Hematopoietic multipotent progenitor cell (in vitro differentiated cells): Measurements from ENCODE around the gene CHRNB4. TPM values are rescaled to one million over a fixed set of nuclear protein-coding genes. Genes with fewer than 3 reads are reported as not detected.

Source experiments
- DNase-seq, 3 donors: peaks; one replicate each; pipeline ENCODE4 v3.0.0-alpha.2; 2011 to 2015; ENCODE audit warnings: low read depth in 2 of 3, low spot score in 2 of 3
- total RNA-seq: library from RNA; depleted of rRNA; stranded (reverse); fragments of >200 nt; gene quantifications from one replicate; pipeline ENCODE4 v1.2.3, GENCODE V29; 2012

The CHRNB4 gene
- total RNA-seq, 1 donor = 0.27 TPM

DNA sequence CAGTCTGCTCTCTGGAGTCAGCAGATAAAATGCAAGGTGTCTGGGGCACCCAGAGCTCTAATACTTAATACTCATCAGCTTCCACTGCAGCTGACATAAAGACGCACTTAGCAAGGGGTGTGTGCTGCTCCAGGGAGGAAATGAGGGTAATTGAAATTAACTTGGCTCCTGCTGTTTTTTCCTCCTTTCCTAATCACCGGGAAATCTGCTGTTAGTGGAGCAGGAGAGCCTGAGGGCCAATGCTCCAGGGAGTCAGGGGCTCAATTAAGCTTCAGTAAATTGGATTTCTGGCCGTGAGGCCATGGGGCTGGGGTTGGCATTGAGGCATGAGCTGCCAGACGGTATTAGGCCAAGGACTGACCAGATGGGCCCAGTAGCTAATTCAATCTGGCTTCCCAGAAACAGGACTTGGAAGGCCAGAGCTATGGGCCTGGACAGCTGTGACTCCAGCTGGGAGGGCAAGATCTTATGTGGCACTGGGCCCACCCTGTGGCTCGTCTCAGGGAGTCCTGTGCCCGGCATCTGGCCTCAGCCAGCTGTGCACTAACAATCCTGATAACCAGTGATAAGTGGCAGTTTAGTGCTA is 30.7 kb upstream of the CHRNB4 start:
- DNase-seq = no peak

DNA sequence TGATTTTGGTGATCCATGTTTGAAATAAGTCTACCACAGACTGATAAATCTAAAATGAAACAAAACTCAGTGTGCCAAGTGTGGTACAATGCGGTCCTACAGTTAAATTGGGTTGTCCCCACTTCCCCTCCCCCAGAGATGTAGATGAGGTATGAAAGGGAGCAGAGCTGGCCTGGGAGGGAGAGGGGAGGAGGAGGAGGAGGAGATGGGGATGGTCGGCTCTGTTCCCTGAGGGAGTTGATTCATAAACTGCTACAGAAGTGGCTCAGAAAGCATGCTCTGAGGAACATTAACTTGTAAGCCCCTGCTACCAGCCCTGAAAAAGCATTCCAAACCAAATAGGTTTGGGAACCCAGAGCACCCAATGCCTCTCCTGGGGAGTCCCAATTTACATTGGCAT is 28.0 kb upstream of the CHRNB4 start:
- DNase-seq = no peak

DNA sequence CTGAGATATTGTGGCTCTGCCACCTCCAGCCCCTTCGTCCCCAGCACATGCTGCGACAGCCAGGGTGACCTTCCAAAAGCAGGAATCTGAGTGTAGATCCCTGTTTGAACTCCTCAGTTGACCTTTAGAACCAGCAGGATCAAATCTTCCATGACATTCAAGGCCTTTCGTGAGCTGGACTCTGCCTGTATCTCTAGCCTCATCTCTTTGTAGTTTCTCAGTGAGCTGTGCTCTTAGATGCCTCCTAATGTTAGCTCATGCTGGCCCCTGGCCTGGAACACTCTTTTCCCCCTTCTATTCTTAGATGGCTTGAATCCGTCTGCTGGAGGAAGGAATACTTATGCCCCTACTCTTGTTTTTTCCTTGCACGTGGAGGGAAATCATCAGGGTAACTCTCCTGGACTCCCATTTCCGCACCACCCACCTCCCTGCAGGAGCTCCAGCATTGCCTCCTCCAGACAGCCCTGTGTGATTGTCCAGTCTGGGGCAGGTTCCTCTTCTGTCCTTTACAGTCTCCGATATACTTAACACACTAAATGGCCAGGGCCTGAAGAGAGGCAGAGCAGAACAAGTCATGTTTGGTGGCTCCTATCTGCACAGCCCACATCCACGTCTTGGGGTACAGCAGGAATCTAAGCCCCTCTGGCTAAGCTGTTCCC is 26.7 kb upstream of the CHRNB4 start:
- DNase-seq = no peak

DNA sequence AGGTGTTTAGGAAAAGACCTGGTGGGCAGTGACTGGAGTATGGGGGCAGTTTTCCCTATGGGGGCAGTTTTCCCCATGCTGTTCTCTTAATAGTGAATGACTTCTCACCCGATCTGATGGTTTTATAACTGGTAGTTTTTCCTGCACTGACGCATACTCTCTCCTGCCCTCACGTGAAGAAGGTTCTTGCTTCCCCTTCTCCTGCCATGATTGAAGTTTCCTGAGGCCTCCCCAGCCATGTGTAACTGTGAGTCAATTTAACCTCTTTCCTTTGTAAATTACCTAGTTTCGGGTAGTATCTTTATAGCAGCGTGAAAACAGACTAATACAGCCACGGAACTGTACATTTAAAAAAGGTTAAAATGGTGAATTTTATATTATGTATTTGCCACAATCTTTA is 25.0 kb upstream of the CHRNB4 start:
- DNase-seq = no peak

DNA sequence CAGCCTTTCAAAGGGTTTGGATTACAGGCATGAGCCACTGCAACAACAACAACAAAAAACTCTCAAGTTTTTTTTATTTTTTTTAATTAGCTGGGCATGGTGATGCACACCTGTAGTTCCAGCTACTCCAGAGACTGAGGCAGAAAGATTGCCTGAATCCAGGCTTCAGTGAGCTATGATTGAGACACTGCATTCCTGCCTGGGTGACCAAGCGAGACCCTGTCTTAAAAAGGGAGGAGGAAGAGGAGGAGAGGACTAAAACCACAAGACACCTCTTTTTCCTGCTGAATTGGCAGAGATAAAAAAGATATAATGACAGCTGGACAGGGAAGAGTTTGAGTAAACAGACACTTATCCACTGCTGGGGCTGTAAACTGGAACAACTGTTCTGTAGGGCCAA is 22.7 kb upstream of the CHRNB4 start:
- DNase-seq = no peak

DNA sequence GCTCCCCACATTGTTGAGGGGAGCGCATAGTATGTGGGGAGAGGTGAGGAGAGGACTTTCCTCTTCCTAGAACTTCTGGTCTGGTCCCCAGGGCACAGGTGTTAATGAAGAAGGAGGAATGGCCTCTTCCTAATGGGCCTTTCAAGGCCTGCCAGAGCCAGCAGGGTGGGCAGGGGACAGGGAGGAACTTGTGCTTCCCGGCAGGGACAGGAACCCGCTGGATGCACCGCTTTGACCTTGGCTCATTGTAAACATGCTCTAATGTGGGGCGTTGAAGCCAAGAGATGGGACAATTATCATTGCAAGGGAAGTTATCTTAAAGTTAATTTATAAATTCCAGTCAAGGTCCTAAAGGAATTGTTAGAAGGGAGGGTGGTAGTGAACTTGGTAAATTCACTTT is 21.0 kb upstream of the CHRNB4 start:
- DNase-seq = no peak

DNA sequence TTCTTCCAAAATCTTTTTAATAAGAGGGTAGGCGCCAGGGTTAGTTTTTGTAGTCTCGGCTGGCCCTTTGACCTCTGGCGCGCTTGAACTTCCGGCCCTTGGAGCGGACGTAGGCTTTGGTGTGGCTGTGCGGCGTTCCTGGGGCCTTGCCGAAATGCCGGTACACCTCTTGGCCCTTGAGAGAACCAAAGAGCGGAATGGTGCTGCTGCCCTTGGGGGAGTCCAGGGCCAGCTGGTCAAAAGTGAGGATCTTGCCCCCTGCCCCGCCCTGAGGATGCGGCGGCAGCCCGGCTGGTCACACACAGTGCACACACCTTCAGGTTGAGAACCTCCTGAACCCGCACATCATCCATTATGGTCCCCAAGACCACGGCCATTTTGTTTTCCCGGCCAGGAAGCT is 20.0 kb upstream of the CHRNB4 start:
- no peak for DNase-seq

DNA sequence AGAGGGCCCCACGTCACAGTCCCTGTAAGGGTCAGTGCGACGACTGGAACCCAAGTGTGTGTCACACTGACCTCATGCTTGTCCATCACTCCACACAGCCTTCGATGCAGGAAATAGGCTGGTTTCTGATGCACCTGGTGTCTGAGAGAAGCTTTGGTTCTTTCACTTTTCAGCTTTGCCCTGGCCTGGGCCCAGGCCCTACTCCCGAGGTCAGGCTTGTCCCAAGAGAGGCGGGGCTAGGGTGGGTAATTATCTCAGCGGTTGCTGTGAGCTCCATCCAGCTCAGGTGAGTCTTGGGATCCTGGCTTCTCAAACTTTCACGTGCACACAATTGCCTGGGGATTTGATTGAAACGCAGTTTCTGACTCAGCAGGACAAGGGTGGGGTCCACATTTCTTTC is 19.6 kb upstream of the CHRNB4 start:
- no peak for DNase-seq

DNA sequence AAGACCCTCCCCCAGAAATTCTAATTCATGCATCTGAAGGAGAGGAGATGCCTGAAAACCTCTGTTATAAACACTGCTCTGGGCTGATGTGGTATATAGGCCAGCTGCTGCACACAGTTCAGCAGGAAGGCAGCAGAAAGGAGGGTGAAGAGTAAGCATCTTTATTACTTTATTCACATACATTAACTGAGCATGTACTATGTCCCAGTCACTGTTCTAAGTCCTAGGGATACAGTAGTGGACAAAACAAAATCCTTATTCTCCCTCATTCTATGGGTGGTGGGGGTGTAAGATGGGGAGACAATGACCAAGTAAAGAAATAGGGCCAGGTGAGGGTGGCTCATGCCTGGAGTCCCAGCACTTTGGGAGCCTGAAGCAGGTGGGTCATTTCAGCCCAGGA is 17.8 kb upstream of the CHRNB4 start:
- no peak for DNase-seq

DNA sequence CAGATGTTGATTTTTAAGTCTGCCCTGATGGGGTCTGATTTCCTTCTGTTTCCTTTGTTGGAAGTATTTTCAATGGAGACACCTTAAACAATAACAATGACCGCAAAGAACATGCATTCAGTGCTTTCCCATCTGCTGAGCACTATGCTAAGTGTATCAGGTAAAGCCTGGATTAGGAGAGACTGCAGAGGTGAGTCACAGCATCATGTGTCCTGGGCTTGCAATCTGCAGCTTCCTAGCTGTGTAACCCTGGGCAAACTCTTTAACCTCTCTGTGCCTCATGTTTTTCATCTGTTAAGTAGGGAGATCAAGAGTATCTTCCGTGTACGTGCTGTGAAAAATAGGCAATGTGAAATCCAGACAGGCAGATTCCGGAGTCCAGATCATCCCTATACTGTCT is 13.3 kb upstream of the CHRNB4 start:
- no peak for DNase-seq

DNA sequence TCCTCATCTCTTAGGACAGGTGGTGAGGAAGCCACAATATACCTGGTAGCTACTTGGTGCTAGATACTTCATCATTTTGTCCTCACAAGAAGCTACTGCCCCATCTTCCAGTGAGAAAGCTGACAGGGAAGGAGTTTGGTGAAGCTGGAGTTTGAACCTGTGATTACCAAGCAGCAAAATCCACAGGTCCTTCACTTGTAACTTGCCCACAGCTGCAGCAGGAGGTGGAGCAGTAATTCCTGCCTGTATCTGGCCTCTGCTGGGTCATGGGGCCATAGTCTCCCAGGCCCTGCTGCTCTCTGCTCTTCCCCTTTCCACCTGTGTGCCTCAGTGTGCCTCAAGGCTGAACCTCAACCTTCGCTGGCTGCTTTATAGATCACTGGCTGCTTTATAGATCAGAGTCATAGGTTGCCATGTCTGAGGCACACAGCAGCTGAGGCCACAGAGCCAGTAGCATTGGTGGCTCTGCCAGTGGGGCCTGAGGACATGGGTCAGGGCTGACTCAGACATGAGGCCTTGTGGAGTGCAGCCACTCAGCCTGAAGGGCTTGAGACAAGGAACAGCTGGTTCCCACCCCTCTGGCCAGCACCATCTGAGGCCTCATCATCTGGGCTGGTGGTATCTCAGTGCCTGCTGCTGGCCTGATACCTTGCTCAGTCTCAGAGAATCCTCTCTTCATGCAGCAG is 11.1 kb upstream of the CHRNB4 start:
- DNase-seq = no peak

DNA sequence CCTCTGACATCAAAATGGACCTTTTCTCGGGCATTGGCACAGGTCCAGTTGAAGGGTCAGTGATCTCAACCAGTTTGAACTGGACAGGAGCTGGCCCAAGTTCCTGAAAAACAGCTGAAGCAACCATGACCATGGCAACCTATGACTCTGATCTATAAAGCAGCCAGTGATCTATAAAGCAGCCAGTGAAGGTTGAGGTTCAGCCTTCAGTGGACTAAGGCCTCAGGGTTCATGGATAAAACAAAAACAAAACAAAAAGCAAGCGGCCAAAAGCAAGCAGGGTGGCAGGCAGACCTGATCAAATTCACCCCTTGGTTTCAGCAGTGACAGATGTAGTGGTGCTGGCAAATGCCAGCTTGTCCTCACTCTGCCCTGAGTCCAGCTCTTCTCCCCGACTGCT is 10.0 kb upstream of the CHRNB4 start:
- DNase-seq = no peak

DNA sequence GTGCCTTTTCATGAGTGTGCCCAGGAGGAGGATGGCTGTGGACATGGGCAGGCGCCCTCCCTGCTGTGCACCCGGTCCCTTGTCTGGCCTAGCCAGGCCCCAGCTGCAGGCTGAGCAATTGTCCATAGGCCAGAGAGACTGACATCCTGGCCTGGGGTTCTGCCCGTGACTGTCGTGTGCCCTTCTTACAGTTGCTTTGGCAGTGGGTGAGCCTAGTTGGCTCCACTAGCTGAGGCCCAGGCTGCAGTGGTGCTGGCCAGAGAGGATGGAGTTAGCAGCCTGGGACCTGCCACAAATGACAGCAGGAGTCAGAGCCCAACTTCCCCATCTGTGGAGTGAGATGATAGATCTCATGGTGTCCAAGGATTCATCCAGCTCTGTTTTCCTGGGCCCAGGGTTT is 9.0 kb upstream of the CHRNB4 start:
- no peak for DNase-seq

DNA sequence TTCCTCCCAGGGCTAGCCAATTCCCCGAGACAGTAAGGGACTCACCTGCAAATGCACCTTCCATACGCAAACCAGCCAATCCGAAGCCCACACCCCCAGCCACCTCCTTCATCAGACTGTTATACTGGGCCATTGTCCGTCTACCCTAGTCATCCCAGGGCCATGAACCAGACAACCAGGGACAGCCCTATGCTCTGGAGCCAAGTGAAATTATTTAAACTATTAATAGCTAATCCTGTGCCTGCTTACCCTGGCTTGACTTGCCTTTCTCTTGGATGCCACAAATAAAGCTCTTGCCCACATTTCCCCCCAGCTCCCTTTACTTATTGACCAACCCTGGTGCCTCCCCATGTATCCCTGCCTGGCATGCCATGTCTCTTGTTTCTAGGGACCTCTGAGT is 4.0 kb upstream of the CHRNB4 start:
- no peak for DNase-seq

DNA sequence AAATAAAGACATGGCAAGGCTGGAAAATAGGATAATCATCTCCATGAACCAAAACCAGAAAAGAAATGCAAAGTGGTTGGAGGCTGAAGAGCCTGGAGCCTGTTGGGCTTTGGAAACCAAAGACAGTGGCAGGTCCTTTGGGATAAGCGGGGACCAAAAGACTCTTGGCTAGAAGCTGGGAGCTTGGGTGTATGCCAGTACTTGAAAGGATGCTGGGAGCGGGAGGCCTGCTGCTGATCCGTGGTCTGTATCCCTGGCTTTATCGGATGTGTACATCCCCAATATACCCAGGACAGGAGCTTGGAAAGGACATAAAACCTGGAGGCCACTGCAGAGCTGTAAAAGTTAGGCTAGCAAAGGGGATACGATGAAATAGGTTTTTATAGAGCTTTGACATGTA is 1.3 kb upstream of the CHRNB4 start:
- no peak for DNase-seq

DNA sequence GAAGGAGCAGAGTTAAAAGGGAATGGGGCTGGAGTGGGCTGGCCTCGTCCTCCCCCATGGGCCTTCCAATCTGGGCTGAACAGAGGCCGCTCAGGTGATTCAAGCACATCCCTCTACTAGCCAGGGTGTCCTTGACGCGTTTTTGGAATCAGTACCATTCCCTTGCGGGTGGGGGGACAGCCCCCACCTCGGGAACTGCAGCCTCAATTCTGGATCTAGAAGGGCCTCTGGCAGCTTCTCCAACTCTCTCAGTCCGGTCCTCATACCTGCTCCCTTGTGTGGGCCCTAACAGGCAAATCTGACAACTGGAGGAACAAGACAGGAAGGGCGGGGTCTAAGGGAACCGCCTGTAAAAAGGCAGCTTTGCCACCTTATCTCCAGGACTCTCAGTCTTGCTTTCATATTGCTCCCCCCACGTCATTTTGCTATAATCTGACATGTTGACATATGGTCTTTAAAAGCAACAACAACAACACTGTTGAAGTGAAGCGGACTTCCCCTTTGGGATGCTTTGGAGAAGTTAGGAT is 802 bp upstream of the CHRNB4 start:
- no peak for DNase-seq

DNA sequence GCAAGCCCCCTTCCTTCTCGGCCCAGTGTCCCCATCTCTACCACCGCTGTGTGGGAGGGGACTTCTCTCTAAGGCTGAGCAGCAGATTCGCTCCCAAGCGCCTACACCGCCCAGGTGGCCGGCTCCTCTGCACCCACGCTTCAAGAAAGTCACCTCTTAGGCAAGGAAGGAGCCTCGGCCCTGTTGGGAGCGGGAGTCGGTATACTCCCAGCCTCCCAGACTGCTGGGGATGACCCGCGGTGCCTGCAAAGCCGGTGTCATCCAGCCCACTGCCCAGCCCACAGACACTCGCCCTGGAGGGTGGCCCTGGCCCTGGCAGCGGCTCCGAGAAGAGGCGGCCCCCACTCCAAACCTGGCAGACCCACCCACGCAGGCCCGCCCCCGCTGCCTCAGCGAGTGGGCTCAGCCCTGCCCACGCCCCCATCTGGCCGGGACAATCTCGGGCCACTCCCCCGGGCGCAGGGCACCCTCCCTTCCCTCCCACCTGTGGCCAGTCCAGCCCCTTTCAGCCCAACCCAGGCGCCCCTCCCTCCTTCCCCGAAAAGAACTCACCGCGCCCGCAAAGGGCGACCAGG is 396 bp downstream of the CHRNB4 start:
- no peak for DNase-seq

DNA sequence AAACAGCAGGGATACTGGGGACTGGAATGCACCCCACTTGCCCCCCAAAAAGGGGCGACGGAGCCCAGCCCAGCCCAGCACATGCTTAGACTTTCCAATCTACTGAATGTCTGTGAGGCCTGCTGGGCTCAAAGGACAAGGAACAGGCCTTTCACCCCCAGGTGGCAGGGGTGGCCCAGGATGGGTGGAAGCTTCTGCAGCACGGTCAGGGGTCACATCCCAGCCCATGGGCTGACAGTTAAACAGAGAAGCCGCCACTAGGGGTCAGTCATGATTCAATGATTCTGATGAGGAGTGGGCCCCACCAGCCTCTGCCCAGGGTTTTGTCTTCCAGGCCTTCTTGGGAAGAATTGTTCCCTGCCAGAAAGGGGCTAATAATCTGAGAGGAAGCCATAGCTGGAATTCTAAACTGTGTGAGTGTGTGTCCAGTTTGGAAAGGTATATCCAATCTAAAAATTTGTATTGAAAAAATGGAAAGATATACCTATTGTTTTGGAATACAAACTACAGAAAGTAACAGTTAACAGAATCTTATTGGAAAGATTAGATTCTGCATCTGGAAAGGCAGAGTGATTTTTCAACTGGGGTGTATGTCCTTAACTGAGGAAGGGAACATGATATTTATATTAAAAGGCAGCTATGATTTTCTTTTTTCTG is 2.2 kb downstream of the CHRNB4 start:
- DNase-seq = peak in 2 of 3 donors; percentile 64 to 82

DNA sequence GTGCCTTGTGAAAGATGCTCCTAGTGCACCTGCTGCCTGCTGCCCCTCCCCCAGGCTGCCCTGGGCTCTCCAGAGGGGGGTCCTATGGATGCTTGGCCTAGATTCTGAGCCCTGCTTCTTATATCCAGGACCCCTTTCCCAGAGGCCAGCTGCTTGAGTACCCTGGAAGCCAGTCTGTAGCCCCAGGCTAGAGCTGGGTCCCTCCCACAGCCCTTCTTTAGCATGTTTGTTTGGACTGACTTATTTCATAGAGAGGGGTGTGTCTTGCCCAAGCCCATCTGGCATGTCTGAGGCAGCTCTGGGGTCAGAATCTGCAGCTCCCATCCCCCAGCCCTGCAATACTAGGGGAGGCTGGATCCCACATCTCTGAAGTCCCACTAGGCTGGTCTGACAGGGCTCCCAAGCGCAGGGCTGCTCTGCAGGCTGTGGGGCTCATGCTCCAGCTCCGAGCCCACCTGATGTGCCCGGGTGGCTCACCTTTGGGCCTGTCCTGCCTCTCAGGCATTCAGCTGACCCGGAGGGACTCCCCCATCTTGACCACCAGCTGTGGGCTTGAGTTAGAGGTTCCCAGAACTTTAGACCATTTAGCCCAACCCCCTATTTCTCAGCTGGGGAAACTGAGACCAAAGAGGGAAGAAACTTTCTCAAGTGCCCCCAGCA is 3.1 kb downstream of the CHRNB4 start:
- no peak for DNase-seq

DNA sequence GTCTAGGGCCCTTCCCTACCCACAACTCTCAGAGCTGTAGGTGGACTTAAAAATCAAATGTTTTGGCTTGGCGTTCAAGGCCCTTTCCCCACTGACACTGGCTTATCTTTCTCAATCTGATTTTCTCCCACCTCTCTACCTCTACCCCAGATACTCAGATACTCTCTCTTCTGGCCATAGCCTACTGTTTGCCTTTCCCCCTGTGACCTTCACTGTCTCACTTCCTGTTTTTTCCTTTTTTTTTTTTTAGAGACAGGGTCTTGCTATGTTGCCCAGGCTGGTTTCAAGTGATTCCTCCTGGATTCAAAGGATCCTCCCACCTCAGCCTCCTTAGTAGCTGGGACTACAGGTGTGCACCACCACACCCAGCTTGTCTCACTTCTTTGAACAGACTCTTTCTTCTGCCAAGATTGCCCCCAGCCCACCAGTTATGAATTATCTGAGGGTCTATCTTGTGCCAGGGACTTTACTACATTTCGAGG is 4.6 kb downstream of the CHRNB4 start:
- DNase-seq = no peak

DNA sequence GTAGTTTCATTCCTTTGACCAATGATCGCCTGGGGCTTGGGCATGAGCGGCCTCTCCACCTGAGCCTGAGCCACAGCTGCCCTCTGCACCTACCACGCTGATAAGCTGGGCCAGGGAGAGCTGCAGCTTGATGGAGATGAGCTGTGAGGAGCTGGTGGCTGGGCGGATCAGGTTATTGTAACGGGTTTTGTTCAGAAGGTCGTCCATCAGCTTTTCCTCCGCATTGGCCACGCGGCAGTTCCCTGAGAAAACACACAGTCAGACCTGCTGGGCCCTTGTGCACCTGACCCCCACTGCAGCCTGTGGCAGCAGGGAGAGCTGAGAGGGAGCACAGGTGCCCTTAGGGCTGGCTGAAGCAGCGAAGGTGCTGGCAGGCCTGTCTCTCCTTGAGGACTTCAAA is 5.7 kb downstream of the CHRNB4 start:
- DNase-seq = no peak
